Fibroblast of mammary gland (primary cell): Measurements from ENCODE around the gene TSPAN6.
A peak's percentile ranks its signal among the peaks of the same experiment; 100 is the strongest.

Experiments used
- DNase-seq: peaks from one replicate; pipeline ENCODE4 v3.0.0-alpha.2; 2010; ENCODE audit warnings: low read depth
- H3K4me3 ChIP-seq: 2 replicates; pipeline ENCODE4 v1.5.1; 2011; ENCODE audit warnings: low read depth, mild to moderate bottlenecking, low read length, moderate library complexity; ENCODE audit not compliant: control insufficient read depth
- TF ChIP-seq, protein P1 (sequence below): conservative IDR thresholded peaks from 2 replicates; pipeline ENCODE4 v1.5.1; 2011; ENCODE audit warnings: low read depth, low read length, inconsistent platforms; ENCODE audit not compliant: control insufficient read depth, insufficient read depth

TSPAN6 gene

DNA sequence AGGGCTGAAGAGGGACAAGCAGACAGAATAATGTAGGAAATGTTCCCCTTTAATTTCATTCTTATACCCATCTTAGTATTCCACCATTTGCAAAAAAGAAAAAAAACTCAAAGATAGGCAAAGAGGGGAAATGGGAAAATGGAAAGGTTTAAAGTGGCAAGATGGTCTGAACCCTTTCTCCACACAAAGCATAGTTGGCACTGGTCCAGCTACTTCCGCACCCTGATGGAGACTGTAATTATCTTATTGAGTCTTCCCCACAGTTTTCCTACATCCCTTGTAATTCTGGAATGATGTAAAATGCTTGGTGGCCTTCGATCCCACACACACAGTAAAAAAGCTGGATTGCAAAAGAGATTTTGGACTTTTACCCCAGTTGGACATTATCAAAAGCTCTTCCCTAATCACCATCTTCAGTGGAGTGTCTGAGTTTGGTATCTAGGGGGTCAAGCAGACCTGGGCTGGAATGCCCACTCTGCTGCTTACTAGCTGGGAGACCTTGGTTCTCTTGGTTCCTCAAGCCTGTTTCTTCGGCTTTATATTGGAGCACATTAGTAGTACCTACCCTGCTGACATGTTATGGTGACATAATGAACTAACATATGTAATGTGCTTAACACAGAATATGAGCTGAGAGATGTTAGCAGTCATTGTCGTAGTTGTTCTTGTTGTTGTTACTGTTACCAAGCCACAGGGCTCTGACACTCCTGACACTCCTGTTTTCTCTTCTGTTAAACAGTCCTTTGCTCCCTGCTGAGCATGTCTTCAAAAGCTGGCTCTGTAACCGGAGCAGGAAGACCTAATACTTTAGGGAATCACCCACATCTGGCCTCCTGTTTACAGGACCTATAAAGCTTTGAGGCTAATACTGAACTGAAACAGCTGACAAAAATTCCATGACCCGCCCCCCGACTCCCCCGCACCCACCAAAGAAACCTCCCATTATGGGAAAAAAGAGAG, 12.1 kb upstream of the TSPAN6 start:
- TF ChIP-seq, protein P1, sequence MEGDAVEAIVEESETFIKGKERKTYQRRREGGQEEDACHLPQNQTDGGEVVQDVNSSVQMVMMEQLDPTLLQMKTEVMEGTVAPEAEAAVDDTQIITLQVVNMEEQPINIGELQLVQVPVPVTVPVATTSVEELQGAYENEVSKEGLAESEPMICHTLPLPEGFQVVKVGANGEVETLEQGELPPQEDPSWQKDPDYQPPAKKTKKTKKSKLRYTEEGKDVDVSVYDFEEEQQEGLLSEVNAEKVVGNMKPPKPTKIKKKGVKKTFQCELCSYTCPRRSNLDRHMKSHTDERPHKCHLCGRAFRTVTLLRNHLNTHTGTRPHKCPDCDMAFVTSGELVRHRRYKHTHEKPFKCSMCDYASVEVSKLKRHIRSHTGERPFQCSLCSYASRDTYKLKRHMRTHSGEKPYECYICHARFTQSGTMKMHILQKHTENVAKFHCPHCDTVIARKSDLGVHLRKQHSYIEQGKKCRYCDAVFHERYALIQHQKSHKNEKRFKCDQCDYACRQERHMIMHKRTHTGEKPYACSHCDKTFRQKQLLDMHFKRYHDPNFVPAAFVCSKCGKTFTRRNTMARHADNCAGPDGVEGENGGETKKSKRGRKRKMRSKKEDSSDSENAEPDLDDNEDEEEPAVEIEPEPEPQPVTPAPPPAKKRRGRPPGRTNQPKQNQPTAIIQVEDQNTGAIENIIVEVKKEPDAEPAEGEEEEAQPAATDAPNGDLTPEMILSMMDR: no peak
- DNase-seq: peak; percentile 87
- H3K4me3 ChIP-seq: no peak overlapping the region

DNA sequence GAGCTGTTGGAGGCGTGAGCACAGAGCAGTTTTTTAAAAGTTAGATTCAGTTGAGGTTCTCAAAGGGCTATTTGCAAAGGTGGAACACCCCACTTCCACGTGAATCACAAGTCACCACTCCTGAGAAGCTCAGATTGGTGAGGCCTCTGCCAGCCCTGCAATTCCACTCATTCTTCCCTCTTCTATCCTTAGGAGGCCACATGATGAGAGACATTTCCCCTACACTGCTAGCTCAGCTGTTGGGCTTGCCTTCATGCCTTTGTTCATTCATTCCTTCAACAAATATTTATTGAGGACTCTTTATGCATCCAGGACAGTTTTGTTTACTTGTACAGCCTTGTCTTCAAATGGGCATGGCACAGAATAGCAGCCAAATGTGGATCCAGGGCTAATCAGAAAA, 11.1 kb upstream of the TSPAN6 start:
- no peak overlapping the region for H3K4me3 ChIP-seq
- TF ChIP-seq, protein P1: no peak
- no peak for DNase-seq

DNA sequence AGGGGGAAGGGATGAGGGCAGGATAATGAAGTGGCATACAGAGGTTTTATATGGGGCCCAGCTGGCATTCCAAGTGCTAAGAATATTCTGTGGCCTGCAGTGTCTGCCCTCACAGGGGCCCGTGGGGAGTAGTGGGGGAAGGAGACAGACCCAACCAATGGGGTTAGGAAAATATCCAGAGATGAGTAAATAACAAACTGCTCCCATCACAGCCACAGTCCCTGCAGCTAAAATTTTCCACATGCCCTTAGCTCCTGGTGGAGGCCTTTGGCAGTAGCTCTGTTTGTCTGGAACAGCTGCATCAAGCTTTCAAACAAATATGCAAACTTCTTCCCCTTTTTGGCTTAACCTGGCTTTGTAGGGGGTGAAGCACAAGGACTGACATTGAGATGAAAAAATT, 10.5 kb upstream of the TSPAN6 start:
- H3K4me3 ChIP-seq: no peak overlapping the region
- peak; percentile 71 for DNase-seq
- TF ChIP-seq, protein P1: no peak

DNA sequence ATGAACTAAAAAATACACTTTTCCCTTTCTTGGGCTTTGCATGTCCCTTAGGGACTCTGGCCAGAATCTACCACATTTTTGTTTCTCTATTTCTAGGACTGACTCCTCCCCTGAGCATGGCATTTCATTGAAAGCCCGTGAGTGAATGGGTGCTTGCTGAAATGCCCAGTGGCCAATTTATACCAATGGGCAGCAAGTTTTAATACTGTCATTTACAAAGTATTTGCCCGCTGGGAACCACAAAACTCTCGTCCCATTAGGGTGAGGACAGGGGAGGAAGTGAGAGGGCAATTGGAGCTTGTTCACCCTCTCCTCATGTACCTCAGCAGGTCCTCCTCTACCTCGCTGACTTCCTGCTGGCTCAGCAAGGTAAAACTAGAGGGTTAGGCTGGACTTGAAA, 8.5 kb upstream of the TSPAN6 start:
- DNase-seq: no peak
- TF ChIP-seq, protein P1: no peak
- peak overlapping the region; percentile 75 for H3K4me3 ChIP-seq

DNA sequence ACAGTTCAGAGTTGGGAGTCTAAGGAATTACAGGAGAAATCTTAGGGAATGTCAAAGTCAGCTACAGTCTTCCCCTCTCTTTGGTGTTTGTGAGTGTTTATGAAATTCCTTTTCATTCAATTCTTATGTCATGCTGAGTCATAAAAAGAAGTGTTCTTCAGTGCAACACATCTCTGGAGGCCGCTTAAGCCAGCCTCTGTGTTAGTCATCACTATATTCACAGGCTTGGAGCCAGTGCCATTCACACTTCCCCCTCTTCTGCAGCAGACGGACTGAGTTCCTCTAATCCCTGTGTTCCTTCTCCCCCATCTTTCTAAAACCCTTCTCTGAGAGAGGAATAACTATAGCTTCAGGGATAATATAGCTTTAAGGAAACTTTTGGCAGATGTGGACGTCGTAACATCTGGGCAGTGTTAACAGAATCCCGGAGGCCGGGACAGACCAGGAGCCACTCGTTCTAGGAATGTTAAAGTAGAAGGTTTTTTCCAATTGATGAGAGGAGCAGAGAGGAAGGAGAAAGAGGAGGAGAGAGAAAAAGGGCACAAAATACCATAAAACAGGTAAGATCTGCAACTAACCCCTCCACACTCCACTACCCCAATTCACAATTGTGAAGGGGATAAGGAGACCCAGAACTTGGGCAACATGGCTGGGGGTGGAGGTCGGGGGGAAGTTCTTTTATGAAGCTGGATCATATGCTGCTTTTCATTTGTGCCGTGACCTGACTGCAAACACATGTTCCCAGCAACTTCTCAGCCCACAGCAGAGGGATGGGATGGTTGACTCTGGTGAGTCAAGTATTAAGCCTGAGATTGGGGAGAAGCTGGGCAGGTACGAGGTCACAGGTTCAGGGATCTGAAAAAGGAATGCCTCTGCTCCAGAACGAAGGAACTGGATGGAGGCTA, 7.6 kb upstream of the TSPAN6 start, which contains the start of gene SRPX2:
SRPX2 (plus strand) TSS at position 244 of the 905 bp plus-strand sequence. CDS start 2,124 bp downstream, outside the sequence.
- DNase-seq: peak; percentile 92
- peak within 1 kb of the TSS; percentile 75 for H3K4me3 ChIP-seq
- TF ChIP-seq, protein P1: no peak

DNA sequence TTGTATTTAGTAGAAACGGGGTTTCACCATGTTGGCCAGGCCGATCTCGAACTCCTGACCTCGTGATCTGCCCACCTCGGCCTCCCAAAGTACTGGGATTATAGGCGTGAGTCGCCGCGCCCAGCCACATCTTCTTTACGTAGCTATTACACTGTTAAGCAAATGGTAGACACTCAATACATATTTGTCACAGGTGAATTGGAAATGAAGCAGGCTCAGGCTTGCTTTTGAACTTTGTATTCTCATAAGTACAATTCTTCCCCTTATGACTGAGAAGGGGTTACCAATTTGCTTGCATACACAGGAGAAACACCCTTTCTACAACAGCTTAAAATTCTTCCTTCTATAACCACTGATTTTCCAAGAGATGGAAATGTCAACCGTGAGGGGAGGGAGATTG, 6.6 kb upstream of the TSPAN6 start:
- TF ChIP-seq, protein P1: no peak
- no peak for DNase-seq
- H3K4me3 ChIP-seq: no peak overlapping the region
